A673 (cell line): ENCODE results near the gene CCDC85C.

Experiments
- EZH2 ChIP-seq: fragments of 200-600 bp; sonication (generic); IDR thresholded peaks from 2 replicates; pipeline ENCODE4 v1.6.1; 2017; ENCODE audit warnings: borderline replicate concordance, low read depth, mild to moderate bottlenecking, mixed read lengths, antibody characterized with exemption, low read length; ENCODE audit not compliant: poor library complexity, severe bottlenecking
- TF ChIP-seq, protein P1 (sequence below): fragments of 300-800, 200-600 bp; sonication (generic); conservative IDR thresholded peaks from 2 replicates; pipeline ENCODE4 v1.5.1; 2017; ENCODE audit warnings: low read depth, mild to moderate bottlenecking, antibody characterized with exemption, low read length, moderate library complexity, mixed read lengths

DNA sequence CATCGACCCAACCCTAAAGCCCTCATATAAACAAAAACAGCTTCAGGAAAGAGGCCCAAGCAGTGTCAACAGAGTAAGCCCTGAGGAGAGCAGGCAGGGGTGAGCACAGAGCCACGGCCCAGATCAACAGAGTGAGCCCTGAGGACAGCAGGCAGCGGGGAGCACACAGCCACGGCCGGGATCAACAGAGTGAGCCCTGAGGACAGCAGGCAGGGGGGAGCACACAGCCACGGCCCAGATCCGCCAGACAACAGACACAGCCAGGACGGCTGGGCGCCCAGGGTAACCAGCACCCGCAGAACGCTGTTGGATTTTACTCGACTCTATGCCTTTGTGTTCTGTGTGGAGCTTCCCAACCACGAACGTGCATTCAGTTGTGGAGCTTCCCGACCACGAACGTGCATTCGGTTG lies 15.0 kb downstream of the CCDC85C start:
- TF ChIP-seq, protein P1, sequence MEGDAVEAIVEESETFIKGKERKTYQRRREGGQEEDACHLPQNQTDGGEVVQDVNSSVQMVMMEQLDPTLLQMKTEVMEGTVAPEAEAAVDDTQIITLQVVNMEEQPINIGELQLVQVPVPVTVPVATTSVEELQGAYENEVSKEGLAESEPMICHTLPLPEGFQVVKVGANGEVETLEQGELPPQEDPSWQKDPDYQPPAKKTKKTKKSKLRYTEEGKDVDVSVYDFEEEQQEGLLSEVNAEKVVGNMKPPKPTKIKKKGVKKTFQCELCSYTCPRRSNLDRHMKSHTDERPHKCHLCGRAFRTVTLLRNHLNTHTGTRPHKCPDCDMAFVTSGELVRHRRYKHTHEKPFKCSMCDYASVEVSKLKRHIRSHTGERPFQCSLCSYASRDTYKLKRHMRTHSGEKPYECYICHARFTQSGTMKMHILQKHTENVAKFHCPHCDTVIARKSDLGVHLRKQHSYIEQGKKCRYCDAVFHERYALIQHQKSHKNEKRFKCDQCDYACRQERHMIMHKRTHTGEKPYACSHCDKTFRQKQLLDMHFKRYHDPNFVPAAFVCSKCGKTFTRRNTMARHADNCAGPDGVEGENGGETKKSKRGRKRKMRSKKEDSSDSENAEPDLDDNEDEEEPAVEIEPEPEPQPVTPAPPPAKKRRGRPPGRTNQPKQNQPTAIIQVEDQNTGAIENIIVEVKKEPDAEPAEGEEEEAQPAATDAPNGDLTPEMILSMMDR = no peak
- no peak for TF ChIP-seq EZH2
